Kidney (tissue), 14 donors: ENCODE data around the gene GRAP. TPM values are rescaled to one million over a fixed set of nuclear protein-coding genes. Genes with fewer than 3 reads are reported as not detected.
A peak's percentile ranks its signal among the peaks of the same experiment; 100 is the strongest.

Source experiments
- DNase-seq, 5 donors: peaks; one replicate each; pipeline ENCODE4 v3.0.0-alpha.2; 2013 to 2020
- FAIRE-seq: peaks from 2 replicates; lab custom pipeline; 2012; peaks lifted over from hg19 to GRCh38; lab: Jason Lieb, UNC
- H3K27ac ChIP-seq, 2 donors: one replicate each; pipeline ENCODE4 v1.7.0; 2013; ENCODE audit warnings: low read depth in 2 of 2, low read length in 2 of 2, inconsistent platforms in 1 of 2
- H3K27me3 ChIP-seq: one replicate; pipeline ENCODE4 v1.7.1; 2013; ENCODE audit warnings: low read length, inconsistent platforms; ENCODE audit not compliant: control insufficient read depth, insufficient read depth
- H3K36me3 ChIP-seq, 3 donors: one replicate each; pipeline versions ENCODE4 v1.7.0 to v1.7.1; 2013; ENCODE audit warnings: low read length in 3 of 3, control low read depth in 1 of 3, inconsistent platforms in 1 of 3; ENCODE audit not compliant: insufficient read depth in 3 of 3, control insufficient read depth in 2 of 3
- H3K4me1 ChIP-seq, 3 donors: one replicate each; pipeline versions ENCODE4 v1.7.0 to v1.7.1; 2013; ENCODE audit warnings: low read length in 3 of 3, inconsistent platforms in 1 of 3, low read depth in 1 of 3; ENCODE audit not compliant: control insufficient read depth in 2 of 3, insufficient read depth in 2 of 3
- H3K4me3 ChIP-seq, 3 donors: one replicate each; pipeline versions ENCODE4 v1.7.0 to v1.8.1; 2013; ENCODE audit warnings: low read length in 3 of 3, control low read depth in 1 of 3, inconsistent platforms in 1 of 3
- H3K9ac ChIP-seq, 3 donors: one replicate each; pipeline versions ENCODE4 v1.7.0 to v1.7.1; 2013; ENCODE audit warnings: low read length in 3 of 3, control low read depth in 1 of 3, inconsistent platforms in 1 of 3
- H3K9me3 ChIP-seq, 3 donors: one replicate each; pipeline versions ENCODE4 v1.7.0 to v1.7.1; 2013; ENCODE audit warnings: low read length in 3 of 3, control low read depth in 1 of 3, inconsistent platforms in 1 of 3; ENCODE audit not compliant: control insufficient read depth in 2 of 3, insufficient read depth in 1 of 3
- intact Hi-C: fragments of 100-400 bp; cut with DNase I; formaldehyde crosslinking; loops from one replicate; pipeline ENCODE4 v1.11.1; 2022
- polyA plus RNA-seq: library from polyadenylated mRNA; stranded (reverse); fragments of 350-450 nt; fragmentation: Illumina TruSeq; extraction: RNeasy Lipid Tissue Mini Kit (QIAGEN cat#74804); gene quantifications from one replicate; pipeline ENCODE4 v1.2.3, GENCODE V29; 2014; ENCODE audit warnings: low read depth, low replicate concordance; ENCODE audit not compliant: insufficient read depth
- total RNA-seq: library from RNA; stranded (reverse); fragmentation: NEBNext Ultra II Directional; extraction: Animal tissue kit (Norgen Biotek cat#: 25700); gene quantifications from one replicate; pipeline ENCODE4 v1.2.1, GENCODE V29; 2021
- TF ChIP-seq, protein P1 (sequence below): IDR thresholded peaks from 3 replicates; pipeline ENCODE4 v1.5.1; 2012; ENCODE audit warnings: mild to moderate bottlenecking, moderate library complexity, borderline replicate concordance; ENCODE audit not compliant: insufficient read depth; ENCODE audit errors: extremely low read depth
- donor health status: control.
- donor health status: control.
- donor health status: control.
- donor health status: control.
- donor health status: control.
- donor health status: DM: yes; HTN: yes; CAD: no.
- donor health status: Normal renal cell carcinoma (clear cell type).

The GRAP gene
- total and polyA plus RNA-seq, 2 donors from 2014 or later: 7.0 to 8.4 TPM

DNA sequence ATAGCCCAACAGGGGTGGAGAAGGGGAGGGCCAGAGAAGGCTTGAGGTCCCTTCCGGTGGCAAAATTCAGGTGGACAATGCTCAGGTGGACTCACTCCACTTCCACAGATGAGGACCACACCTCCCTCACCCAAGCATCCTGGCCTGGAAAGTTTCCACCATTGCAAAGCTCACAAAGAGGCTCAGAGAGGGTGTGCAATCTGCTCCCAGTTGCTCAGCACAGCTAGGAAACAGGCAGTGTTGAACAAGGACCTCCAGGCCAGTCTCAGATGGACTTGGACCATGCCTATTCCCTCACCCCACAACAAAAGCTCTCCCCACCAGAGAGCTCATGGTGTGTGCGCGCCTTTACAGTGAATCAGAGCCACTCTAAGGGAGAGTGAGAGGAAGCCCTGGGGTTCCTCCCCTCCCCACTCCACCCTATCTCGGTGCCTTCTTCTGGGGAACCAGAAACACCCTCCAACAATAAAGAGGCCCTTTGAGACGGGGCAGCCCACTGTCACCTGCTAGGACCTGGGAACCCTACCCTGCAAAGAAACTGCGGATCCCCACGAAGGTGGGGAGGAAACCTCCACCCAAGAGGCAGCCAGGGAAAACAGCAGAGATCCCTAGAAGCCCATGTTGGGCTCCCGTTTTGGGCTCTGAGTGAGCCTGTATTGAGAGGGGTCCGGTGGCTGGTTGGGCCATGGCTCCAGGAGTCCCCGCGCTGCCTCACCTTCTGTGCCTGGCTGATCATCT is 43.8 kb downstream of the GRAP start:
- no peak for FAIRE-seq

DNA sequence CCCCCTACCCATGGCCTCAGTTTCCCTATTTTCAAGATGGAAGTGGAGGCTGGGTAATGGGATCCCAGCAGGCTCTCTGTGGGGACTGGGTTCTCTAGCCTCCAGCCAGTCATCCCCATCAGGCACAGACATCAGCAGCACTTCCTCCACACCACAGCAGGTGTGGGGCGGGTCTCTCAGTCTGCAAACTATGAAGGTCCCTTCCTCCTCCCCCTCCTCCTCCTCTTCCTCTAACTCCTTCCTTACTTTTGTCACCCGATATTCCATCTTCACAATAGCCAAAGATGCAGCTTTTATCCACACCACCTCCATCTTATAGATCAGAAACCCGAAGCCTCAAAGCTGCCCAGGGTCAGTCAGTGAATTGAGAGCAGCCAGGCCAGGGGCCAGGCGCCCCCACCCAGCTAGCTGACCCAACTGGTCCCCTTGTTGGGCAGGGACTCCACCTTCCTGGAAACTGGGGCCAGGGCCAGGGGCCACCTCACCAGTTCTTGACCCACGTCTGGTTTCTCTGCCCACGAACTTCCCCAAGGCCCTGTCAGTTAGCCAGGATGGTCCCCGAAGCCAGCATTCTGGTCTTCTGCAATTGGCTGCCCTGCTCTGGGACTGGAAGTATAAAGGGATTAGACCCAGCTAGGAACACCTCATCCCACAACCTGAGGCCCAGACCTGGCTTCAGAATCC is 44.7 kb downstream of the GRAP start:
- intact Hi-C loops: no loop called here
- Histone ChIP-seq H3K27ac (no peak overlapping the region), H3K27me3 (no peaks in the 10 kb centered on the region), H3K4me3 (peak overlapping the region in 1 of 3 donors; percentile 39), H3K36me3 (no peaks in the 10 kb centered on the region), H3K4me1 (peaks cover 0 to 8% (median 0%) of the 10 kb centered on the region in 3 donors), H3K9me3 (peaks cover 0 to 4% (median 0%) of the 10 kb centered on the region in 3 donors), H3K9ac (no peak overlapping the region)
- DNase-seq: no peak
- TF ChIP-seq, protein P1, sequence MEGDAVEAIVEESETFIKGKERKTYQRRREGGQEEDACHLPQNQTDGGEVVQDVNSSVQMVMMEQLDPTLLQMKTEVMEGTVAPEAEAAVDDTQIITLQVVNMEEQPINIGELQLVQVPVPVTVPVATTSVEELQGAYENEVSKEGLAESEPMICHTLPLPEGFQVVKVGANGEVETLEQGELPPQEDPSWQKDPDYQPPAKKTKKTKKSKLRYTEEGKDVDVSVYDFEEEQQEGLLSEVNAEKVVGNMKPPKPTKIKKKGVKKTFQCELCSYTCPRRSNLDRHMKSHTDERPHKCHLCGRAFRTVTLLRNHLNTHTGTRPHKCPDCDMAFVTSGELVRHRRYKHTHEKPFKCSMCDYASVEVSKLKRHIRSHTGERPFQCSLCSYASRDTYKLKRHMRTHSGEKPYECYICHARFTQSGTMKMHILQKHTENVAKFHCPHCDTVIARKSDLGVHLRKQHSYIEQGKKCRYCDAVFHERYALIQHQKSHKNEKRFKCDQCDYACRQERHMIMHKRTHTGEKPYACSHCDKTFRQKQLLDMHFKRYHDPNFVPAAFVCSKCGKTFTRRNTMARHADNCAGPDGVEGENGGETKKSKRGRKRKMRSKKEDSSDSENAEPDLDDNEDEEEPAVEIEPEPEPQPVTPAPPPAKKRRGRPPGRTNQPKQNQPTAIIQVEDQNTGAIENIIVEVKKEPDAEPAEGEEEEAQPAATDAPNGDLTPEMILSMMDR: no peak
- no peak for FAIRE-seq

More for the DNA sequence above, 43.8 kb downstream of the GRAP start:
- Histone ChIP-seq H3K9ac (no peak overlapping the region), H3K4me1 (peaks cover 0 to 7% (median 0%) of the 10 kb centered on the region in 3 donors), H3K9me3 (peaks cover 0 to 4% (median 0%) of the 10 kb centered on the region in 3 donors), H3K36me3 (no peaks in the 10 kb centered on the region), H3K27me3 (no peaks in the 10 kb centered on the region), H3K4me3 (peak overlapping the region in 1 of 3 donors; percentile 39), H3K27ac (no peak overlapping the region)
- no peak for DNase-seq
- TF ChIP-seq, protein P1: no peak
- intact Hi-C loops: no loop called here

DNA sequence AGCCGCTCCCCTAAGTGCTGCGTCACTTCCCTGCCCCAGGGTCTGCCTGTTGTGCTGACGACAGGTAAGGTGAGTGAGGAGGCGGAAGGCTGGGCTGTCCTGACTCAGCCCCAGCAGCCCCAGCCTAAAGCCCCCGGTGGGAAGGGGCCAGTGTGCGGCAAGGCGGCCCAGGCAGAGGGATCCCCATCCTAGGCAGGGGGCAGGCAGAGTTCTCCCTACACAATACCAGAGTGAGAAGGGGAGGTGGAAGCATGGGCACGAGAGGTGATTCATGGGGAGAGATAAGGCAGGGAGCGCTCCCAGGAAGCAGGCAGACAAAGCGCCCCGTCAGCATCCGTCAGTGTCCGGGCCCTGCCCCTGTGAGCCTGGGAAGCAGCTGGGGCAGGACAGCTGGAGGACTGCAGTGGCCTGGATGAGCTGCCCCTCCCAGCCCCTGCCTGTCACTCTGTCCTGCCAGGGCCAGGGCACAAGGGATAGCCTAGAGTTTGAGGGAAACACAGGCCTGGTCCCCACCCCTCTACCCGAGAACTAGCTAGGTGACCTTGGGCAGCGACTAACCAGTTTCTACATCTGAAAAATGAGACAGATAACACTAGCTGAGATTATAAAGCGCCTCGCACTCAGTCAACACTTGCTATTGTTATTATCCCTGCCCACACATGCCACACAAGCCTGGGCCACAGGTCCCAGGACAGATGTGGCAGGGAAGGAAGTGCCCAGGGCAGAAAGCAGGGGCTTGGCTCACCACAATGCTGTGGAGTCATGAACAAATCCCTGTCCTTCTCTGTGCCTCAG is 46.0 kb downstream of the GRAP start:
- FAIRE-seq (no peak), DNase-seq (no peak)
- peaks cover 0 to 8% (median 0%) of the 10 kb centered on the region in 3 donors for H3K4me1 ChIP-seq
- H3K4me3 ChIP-seq: no peak overlapping the region
- H3K27me3 ChIP-seq: no peaks in the 10 kb centered on the region
- intact Hi-C loops: no loop called here
- peak overlapping the region in 1 of 3 donors; percentile 19 for H3K9ac ChIP-seq
- H3K36me3 ChIP-seq: no peaks in the 10 kb centered on the region
- no peak overlapping the region for H3K27ac ChIP-seq
- TF ChIP-seq, protein P1: no peak
- H3K9me3 ChIP-seq: no peaks in the 10 kb centered on the region
